ENCODE measurements around the gene FARS2. TPM values are rescaled to one million over a fixed set of nuclear protein-coding genes. Genes with fewer than 3 reads are reported as not detected.

FARS2 gene
- total RNA-seq, 1 donor from 2014 or later = 18.3 TPM

DNA sequence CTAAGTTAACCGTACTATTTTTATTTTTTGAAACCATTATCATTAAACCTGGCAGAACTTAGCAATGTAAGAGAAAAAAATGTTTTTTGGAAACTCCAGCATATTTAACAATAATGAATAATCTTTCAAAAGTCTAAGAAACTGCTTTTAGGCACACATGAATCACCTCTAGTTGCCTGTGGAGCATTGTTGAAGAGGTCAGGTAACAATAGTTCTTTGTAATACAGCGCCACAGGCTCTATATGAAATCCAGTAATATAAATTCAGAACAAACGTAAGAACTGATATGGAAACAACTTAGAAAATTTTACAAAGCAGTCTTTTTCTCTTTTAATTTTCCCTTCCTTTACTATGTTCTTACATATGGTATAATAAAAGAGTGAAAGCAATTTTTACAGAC lies 10.9 kb upstream of the FARS2 start:
- H3K27ac ChIP-seq = no peak overlapping the region
- ATAC-seq (no peak), DNase-seq (no peak)
- intact Hi-C loops (cut with DNase I) = no loop called here
- H3K4me3 ChIP-seq = no peak overlapping the region
- H3K36me3 ChIP-seq = no peaks in the 10 kb centered on the region
- H3K9me3 ChIP-seq = no peaks in the 10 kb centered on the region
- H3K27me3 ChIP-seq = no peaks in the 10 kb centered on the region
- TF ChIP-seq, protein P1, sequence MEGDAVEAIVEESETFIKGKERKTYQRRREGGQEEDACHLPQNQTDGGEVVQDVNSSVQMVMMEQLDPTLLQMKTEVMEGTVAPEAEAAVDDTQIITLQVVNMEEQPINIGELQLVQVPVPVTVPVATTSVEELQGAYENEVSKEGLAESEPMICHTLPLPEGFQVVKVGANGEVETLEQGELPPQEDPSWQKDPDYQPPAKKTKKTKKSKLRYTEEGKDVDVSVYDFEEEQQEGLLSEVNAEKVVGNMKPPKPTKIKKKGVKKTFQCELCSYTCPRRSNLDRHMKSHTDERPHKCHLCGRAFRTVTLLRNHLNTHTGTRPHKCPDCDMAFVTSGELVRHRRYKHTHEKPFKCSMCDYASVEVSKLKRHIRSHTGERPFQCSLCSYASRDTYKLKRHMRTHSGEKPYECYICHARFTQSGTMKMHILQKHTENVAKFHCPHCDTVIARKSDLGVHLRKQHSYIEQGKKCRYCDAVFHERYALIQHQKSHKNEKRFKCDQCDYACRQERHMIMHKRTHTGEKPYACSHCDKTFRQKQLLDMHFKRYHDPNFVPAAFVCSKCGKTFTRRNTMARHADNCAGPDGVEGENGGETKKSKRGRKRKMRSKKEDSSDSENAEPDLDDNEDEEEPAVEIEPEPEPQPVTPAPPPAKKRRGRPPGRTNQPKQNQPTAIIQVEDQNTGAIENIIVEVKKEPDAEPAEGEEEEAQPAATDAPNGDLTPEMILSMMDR (IDR thresholded peaks at IDR 0.05) = no peak
- H3K4me1 ChIP-seq = no peaks in the 10 kb centered on the region

DNA sequence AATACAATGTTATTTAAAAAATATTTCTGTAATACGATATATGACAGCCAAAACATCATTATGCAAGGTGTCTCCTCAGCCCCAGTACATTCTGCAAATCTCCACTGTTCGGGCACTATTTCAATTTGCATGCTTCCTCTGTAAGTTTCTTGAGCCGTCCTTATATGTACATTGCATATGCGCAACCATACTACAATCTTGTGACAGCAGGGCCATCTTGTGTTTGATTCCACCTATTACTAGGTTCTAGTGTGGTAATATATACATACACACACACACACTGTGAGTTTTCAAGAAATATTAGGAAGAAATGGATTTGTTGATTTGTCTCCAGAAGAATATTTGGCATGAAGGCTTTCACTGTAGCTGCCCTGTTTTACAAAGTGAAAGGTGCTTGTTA lies 10.4 kb upstream of the FARS2 start:
- TF ChIP-seq, protein P1 (IDR thresholded peaks at IDR 0.05) = no peak
- Histone ChIP-seq H3K4me3 (no peak overlapping the region), H3K9me3 (no peaks in the 10 kb centered on the region), H3K27ac (no peak overlapping the region), H3K27me3 (no peaks in the 10 kb centered on the region), H3K36me3 (no peaks in the 10 kb centered on the region), H3K4me1 (no peaks in the 10 kb centered on the region)
- DNase-seq = no peak
- no peak for ATAC-seq
- intact Hi-C loops (cut with DNase I) = no loop called here

DNA sequence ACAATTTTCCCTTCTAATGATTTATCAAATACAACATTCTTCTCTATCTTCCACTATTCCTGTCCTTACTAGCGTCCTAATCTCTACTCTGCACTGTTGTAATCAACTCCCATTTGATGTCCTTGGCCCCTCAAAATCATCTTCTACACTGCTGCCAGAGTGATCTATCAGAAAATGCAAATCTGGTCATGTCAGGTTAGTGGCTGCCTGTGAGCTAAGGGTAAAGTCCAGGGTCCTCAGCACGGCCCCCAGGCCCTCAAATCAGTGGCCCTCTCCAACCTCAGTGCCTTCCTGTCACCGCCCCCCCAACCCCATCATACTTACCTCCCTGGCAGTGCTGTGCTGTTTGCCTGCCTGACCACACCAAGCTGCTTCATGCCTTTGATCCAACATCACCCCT lies 4.4 kb upstream of the FARS2 start:
- H3K27me3 ChIP-seq = no peaks in the 10 kb centered on the region
- H3K4me1 ChIP-seq = peaks cover 7% of the 10 kb centered on the region
- ATAC-seq (no peak), DNase-seq (no peak)
- H3K36me3 ChIP-seq = no peaks in the 10 kb centered on the region
- TF ChIP-seq, protein P1 (IDR thresholded peaks at IDR 0.05) = no peak
- no peak overlapping the region for H3K4me3 ChIP-seq
- H3K27ac ChIP-seq = no peak overlapping the region
- no peaks in the 10 kb centered on the region for H3K9me3 ChIP-seq
- intact Hi-C loops (cut with DNase I) = no loop called here

DNA sequence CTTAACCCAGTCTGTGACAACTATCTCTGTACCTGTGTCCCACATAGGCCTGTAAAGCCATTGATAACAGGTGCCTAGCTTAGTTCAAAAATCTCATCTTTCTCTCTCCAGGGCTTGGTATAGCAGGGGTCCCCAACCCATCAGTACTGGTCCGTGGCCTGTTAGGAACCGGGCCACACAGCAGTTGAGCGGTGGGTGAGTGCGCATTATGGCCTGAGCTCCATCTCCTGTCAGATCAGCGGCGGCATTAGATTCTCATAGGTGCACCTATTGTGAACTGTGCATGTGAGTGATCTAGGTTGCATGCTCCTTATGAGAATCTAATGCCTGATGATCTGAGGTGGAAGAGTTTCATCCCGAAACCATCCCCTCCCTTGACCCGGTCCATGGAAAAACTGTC lies 3.9 kb upstream of the FARS2 start:
- Histone ChIP-seq H3K36me3 (no peaks in the 10 kb centered on the region), H3K4me3 (no peak overlapping the region), H3K4me1 (peaks cover 11% of the 10 kb centered on the region), H3K9me3 (no peaks in the 10 kb centered on the region), H3K27me3 (no peaks in the 10 kb centered on the region), H3K27ac (no peak overlapping the region)
- TF ChIP-seq, protein P1 (IDR thresholded peaks at IDR 0.05) = no peak
- ATAC-seq = no peak
- DNase-seq = no peak
- intact Hi-C loops (cut with DNase I) = no loop called here

DNA sequence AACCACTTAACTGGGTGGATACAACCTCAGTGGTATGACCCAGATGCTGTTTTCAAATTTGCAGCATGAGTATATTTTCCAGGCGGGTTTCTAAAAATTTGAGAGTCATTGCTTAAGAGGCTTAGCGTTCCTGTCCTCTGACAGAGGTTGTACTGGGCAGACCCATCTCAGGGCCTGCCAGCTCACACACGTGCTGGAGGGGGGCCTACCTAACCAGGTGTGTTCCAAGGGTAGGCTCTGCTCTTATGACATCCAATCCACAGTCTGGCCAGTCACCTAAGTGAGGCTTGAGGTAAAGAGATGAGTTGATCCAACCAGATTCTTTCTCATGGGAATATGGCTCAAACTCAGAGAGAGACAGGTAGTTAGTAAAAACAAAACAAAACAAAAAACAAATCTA lies 1.9 kb upstream of the FARS2 start:
- TF ChIP-seq, protein P1 (IDR thresholded peaks at IDR 0.05) = no peak

DNA sequence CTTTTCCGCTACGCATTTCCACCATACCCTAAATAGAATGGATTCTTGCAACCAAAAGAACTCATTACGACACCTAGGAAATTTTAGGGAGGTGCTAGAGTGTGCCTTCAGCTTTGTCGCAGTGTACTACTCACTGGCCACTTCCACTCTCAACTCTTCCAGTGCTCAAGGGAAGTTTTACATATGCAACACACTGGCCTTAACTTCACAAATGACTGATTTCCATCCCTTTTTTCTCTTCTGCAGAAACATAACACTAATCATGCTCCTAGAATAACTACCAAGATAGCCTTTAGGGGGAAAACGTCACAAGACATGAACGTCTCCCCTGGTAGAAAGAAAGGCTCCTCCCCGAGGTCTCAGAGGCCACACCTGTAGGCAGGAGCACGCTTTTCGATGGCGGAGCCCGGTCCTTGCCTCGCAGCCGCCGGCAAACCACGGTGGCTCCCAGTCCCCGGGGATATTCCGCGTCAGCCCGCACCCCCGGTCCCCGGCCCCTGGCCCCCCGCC lies 1.1 kb upstream of the FARS2 start:
- TF ChIP-seq, protein P1 (IDR thresholded peaks at IDR 0.05) = no peak
- H3K36me3 ChIP-seq = no peaks in the 10 kb centered on the region
- H3K4me3 ChIP-seq = peak overlapping the region; percentile 86
- intact Hi-C loops (cut with DNase I) = no loop called here
- peak; percentile 72 for ATAC-seq
- no peaks in the 10 kb centered on the region for H3K9me3 ChIP-seq
- no peaks in the 10 kb centered on the region for H3K27me3 ChIP-seq
- H3K4me1 ChIP-seq = peaks cover 13% of the 10 kb centered on the region
- peak; percentile 84 for DNase-seq
- peak overlapping the region; percentile 99 for H3K27ac ChIP-seq

More for the DNA sequence above, 1.9 kb upstream of the FARS2 start:
- H3K27ac ChIP-seq = no peak overlapping the region
- peaks cover 13% of the 10 kb centered on the region for H3K4me1 ChIP-seq
- H3K4me3 ChIP-seq = peak overlapping the region; percentile 86
- H3K9me3 ChIP-seq = no peaks in the 10 kb centered on the region
- no peak for ATAC-seq
- DNase-seq = no peak
- H3K27me3 ChIP-seq = no peaks in the 10 kb centered on the region
- no peaks in the 10 kb centered on the region for H3K36me3 ChIP-seq
- intact Hi-C loops (cut with DNase I) = no loop called here

All from upper lobe of right lung (tissue), 1 donor.